DOHH2 (cell line): Measurements from ENCODE around the gene FBXW5.

ENCODE experiments used
- CTCF ChIP-seq: fragments of 200-600 bp; sonication (generic); IDR thresholded peaks from one replicate; pipeline ENCODE4 v1.5.1; 2014; ENCODE audit warnings: antibody characterized with exemption, mild to moderate bottlenecking, low read depth, low read length; ENCODE audit not compliant: poor library complexity, severe bottlenecking
- EZH2phosphoT487 ChIP-seq: fragments of 200-600 bp; sonication (generic); IDR thresholded peaks from 2 replicates; pipeline ENCODE4 v1.6.1; 2017; ENCODE audit warnings: borderline replicate concordance, mild to moderate bottlenecking, antibody characterized with exemption, low read length, moderate library complexity, mixed read lengths

GRCh38 chr9:136953771-136954269 is 9.3 kb upstream of the FBXW5 start:
- no peak for TF ChIP-seq CTCF
- no peak for TF ChIP-seq EZH2phosphoT487
